IPS DF 6.9 (cell line): ENCODE data around the gene RRH.
A peak's percentile ranks its signal among the peaks of the same experiment; 100 is the strongest.

Experiments
- DNase-seq: peaks from one replicate; pipeline ENCODE4 v3.0.0-alpha.2; 2013; ENCODE audit warnings: low read depth, low spot score
- H3K27ac ChIP-seq: one replicate; pipeline ENCODE4 v1.5.1; 2013; ENCODE audit warnings: low read length, control low read depth
- H3K27me3 ChIP-seq: 2 replicates; pipeline ENCODE4 v1.6.1; 2013; ENCODE audit warnings: mild to moderate bottlenecking, low read length; ENCODE audit not compliant: control insufficient read depth, insufficient read depth
- H3K36me3 ChIP-seq: 2 replicates; pipeline ENCODE4 v1.6.1; 2013; ENCODE audit warnings: low read length; ENCODE audit not compliant: control insufficient read depth, insufficient read depth
- H3K4me1 ChIP-seq: 2 replicates; pipeline ENCODE4 v1.6.1; 2013; ENCODE audit warnings: low read length; ENCODE audit not compliant: control insufficient read depth, insufficient read depth
- H3K4me3 ChIP-seq: 2 replicates; pipeline ENCODE4 v1.5.1; 2013; ENCODE audit warnings: mild to moderate bottlenecking, low read length
- H3K9me3 ChIP-seq: 2 replicates; pipeline ENCODE4 v1.6.1; 2013; ENCODE audit warnings: low read length, inconsistent platforms; ENCODE audit not compliant: control insufficient read depth, insufficient read depth
- WGBS: extraction: QIAGEN DNeasy Blood & Tissue Kit; methylation state at CpG from one replicate; pipeline ENCODE4 v1.1.7; 2013; ENCODE audit warnings: mixed read lengths, missing lambda C conversion rate; ENCODE audit not compliant: insufficient read length, insufficient coverage; 5-methylcytosine and 5-hydroxymethylcytosine counted together

Gene RRH

DNA sequence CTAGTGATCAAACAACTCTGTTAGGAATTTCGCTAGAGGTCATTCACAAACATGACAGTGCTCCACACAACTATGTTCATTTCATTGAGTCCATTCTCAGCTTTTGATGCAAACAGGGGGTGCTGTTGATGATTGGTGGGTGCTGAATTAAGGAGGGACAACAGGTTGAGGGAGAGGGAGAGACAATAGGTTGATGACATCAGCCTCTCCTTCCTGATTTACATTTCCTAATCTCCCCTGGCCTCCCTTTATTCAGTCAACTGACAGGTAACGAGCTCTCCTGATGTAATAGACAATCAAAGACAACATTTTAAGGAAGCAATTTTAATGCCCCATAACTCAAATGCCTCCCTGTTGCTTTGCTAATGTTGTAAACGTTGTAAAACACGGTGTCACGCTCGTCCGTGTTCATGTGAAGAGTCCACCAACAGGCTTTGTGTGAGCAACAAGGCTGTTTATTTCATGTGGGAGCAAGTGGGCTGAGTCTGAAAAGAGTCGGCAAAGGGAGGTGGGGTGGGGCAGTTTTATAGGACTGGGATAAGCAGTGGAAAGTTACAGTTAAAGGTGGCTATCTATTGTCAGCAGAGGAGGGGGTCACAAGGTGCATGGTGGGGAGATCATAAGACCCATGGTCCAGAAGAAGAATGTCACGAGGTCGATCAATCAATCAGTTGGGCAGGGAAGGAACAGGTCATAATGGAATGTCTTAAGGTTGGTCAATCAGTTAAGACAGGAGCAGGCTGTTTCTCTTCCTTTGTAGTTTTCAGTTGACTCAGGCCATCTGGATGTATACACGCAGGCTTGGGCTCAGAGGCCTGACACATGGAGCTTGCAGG is 17.0 kb upstream of the RRH start:
- H3K27ac ChIP-seq: no peak overlapping the region
- no CpG with 5 or more reads among the region's 11 CpGs for WGBS
- no peak for DNase-seq

DNA sequence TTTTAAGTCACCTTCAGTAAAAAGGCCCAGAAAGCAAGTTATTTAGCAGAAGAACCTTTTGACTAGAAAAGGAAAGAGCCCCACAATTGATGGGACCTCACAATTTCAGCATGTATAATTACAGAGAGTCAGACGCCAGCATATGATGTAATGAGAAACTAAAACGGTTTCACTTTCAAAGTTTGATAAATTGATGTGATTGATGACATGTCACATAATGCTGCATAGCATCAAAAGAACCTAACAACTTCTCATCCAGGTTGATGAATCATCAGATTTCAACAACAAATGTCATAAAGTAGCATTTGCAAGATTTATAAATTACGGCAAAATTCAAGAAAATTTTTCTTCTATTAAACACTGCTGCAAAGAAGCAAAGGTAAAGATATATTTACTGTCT is 16.1 kb upstream of the RRH start:
- H3K4me3 ChIP-seq: no peak overlapping the region
- no peaks in the 10 kb centered on the region for H3K27me3 ChIP-seq
- H3K9me3 ChIP-seq: no peaks in the 10 kb centered on the region
- H3K36me3 ChIP-seq: no peaks in the 10 kb centered on the region
- no peak for DNase-seq
- WGBS: no CpG with 5 or more reads among the region's 3 CpGs
- no peak overlapping the region for H3K27ac ChIP-seq
- H3K4me1 ChIP-seq: peaks cover 5% of the 10 kb centered on the region; the same call in 1 of the 2 replicates

More for the DNA sequence above, 17.0 kb upstream of the RRH start:
- Histone ChIP-seq H3K4me1 (peaks cover 5% of the 10 kb centered on the region; the same call in 1 of the 2 replicates), H3K4me3 (no peak overlapping the region), H3K27me3 (no peaks in the 10 kb centered on the region), H3K36me3 (no peaks in the 10 kb centered on the region), H3K9me3 (no peaks in the 10 kb centered on the region)

DNA sequence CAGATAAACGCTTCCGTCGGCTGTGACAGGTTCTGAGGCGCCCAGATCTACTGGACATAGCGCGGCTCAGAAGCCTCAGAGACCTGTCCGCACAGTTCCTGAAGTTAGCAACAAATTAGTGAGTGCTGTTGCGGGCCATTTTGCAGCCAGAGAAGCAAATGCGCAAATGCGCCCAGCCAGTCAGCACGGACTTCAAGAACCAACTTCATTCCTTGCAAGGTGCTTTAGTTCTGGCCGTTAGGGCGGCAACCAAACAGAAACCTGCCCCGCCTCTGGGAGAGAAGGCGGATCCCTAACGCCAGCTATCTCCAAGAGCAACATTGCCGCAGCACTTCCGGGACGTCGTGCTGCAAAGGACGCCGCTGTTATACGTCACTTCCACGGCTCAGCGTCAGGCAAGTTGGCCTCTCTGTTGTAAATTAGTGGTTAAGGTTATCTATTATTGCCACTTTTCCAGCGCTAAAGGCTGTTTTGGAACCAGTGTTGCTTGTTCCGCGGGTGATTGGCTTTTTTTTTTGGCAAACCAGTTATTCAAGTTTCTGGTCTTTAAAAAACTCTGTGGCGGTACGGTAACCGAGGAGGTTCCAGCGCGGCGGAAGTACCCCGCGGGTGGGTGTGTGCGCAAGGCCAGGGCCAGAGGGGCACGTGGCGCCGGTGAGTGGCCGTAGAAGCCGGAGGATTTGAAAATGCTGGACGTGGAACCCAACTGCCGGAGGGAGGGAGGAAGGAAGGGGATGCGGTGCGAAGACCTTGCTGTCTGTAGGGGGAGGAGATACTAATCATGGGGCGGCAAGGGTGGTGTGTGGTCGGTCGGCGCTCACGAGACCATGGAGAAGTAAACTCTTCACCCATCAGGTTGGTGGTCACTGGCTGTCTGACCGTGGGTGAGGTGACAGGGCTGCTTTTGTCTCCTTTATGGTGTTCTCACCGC is 12.4 kb upstream of the RRH start, which contains the start of gene GAR1:
TSS of gene GAR1 (plus strand) at position 612 of the 931 bp plus-strand sequence. CDS start 403 bp downstream, outside the sequence.
- H3K4me3 ChIP-seq: peak within 1 kb of the TSS; percentile 92
- peak; percentile 92 for DNase-seq
- H3K36me3 ChIP-seq: peaks cover 3% of the 10 kb centered on the region; the same call in 1 of the 2 replicates
- H3K27me3 ChIP-seq: no peaks in the 10 kb centered on the region
- no peak within 1 kb of the TSS for H3K27ac ChIP-seq
- peaks cover 4% of the 10 kb centered on the region; the same call in 1 of the 2 replicates for H3K4me1 ChIP-seq
- no peaks in the 10 kb centered on the region for H3K9me3 ChIP-seq
- WGBS: no CpG with 5 or more reads among the region's 53 CpGs

DNA sequence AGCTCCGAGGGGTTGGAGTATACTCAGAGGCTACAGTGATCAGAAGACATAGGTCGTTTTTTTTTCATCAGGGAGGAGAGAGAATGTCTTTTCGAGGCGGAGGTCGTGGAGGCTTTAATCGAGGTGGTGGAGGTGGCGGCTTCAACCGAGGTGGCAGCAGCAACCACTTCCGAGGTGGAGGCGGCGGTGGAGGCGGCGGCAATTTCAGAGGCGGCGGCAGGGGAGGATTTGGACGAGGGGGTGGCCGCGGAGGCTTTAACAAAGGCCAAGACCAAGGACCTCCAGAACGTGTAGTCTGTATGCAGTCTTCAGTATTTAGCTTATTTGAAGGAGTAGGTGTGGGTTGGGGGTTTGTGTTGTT is 11.7 kb upstream of the RRH start:
- H3K4me3 ChIP-seq: peak overlapping the region; percentile 92
- no peaks in the 10 kb centered on the region for H3K9me3 ChIP-seq
- WGBS: no CpG with 5 or more reads among the region's 19 CpGs
- H3K27me3 ChIP-seq: no peaks in the 10 kb centered on the region
- no peak for DNase-seq
- no peaks in the 10 kb centered on the region for H3K4me1 ChIP-seq
- H3K27ac ChIP-seq: no peak overlapping the region
- H3K36me3 ChIP-seq: peaks cover 3% of the 10 kb centered on the region; the same call in 1 of the 2 replicates

DNA sequence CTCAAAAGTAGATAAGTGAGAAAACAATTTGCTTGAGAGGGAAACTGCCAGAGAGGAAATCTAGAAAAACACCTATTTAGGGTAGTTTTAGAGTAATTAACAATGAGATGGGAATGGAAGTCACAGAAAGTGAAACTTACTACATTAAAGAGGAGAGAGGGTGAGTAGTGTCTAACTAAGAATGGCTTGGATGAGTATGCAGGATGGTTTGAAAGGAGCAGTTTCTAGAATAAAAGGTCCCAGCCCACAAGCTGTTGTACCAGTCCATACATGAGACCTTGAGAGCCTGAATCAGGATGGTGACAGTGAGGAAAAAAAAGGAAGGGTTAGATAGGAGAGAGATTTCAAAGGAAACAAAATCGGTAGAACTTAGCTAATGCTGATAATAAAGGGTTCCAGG is 10.9 kb upstream of the RRH start:
- no CpG with 5 or more reads among the region's 1 CpG for WGBS
- DNase-seq: no peak
- Histone ChIP-seq H3K36me3 (peaks cover 3% of the 10 kb centered on the region; the same call in 1 of the 2 replicates), H3K4me1 (no peaks in the 10 kb centered on the region), H3K4me3 (no peak overlapping the region), H3K9me3 (no peaks in the 10 kb centered on the region), H3K27me3 (no peaks in the 10 kb centered on the region), H3K27ac (no peak overlapping the region)

DNA sequence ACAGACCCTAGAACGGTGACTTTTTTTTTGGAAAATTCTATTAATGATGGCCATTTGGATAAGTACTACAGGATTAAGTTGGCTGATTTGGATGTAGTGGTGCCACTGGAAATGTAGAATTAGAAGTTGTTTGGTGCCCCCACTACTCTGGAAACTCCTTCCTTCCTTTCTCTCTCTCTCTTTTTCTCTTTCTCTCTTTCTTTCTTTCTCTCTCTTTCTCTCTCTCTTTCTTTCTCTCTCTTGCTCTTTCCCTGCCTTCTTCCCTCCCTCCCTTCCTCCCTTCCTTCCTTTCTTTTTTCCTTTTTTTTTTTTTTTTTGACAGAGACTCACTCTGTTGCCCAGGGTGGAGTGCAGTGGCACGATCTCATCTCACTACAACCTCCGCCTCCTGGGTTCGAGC is 9.5 kb upstream of the RRH start:
- DNase-seq: no peak
- Histone ChIP-seq H3K36me3 (peaks cover 5% of the 10 kb centered on the region; the same call in 1 of the 2 replicates), H3K4me1 (no peaks in the 10 kb centered on the region), H3K27me3 (no peaks in the 10 kb centered on the region), H3K9me3 (no peaks in the 10 kb centered on the region), H3K4me3 (no peak overlapping the region), H3K27ac (no peak overlapping the region)
- WGBS: no CpG with 5 or more reads among the region's 4 CpGs

DNA sequence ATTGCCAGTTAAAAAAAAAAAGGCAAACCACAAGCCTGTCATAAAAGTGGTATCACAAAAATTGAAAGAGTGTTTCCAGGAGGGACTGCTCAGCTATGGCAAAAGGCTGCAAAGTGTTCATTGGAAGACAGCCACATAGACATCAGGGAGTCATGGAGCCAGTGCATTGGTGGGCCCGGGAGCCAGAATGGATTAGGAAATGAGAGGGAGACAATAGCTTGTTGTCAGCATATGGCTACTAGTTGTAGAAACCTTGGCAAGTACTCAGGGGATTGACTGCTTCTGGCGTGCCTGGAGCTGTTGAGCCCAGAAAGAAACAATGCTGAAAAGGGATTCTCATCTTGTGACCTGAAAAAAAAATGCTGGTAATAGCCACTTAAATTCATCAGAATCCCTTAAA is 7.2 kb upstream of the RRH start:
- Histone ChIP-seq H3K4me1 (no peaks in the 10 kb centered on the region), H3K9me3 (no peaks in the 10 kb centered on the region), H3K27ac (no peak overlapping the region), H3K36me3 (peaks cover 5% of the 10 kb centered on the region; the same call in 1 of the 2 replicates), H3K4me3 (no peak overlapping the region), H3K27me3 (no peaks in the 10 kb centered on the region)
- DNase-seq: no peak
- no CpG with 5 or more reads among the region's 2 CpGs for WGBS

DNA sequence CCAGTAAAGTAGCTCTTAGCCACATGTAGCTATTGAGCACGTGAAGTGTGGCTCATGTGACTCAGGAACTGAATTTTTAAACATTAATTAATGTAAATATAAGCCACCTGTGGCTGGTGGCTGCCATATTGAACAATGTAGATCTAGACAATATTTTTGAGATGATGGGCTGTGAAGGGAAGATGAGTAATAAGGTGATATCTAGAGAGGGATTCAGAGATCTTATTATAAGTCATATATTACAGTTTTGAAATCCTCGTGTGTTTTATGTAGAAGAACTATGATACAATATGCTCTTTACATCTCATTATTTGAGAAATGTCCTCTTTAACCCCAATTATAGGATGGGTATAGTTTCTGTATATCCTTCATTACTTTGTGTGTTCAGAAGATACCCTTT is 6.6 kb upstream of the RRH start:
- no CpG with 5 or more reads among the region's 2 CpGs for WGBS
- Histone ChIP-seq H3K27ac (no peak overlapping the region), H3K4me3 (no peak overlapping the region), H3K36me3 (peaks cover 5% of the 10 kb centered on the region; the same call in 1 of the 2 replicates), H3K27me3 (no peaks in the 10 kb centered on the region), H3K9me3 (no peaks in the 10 kb centered on the region), H3K4me1 (no peaks in the 10 kb centered on the region)
- DNase-seq: no peak

DNA sequence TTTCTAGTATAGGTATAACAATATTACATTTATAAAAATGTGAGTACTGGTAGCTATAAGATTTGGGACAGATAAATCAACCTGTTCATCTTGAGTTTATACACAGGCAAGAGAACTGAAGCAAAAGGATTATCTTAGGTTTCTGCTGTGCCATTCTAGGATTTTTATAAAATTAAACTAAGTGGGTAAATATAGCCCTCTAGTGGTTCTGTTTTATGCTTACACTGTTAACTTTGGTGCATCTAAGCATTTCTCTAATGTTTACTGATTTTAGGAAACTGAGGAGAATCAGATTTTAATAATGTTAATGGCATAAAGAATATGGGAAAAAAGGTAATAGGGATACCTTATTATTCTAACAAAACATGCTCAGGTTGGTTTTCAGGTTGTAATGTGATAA is 1.1 kb upstream of the RRH start:
- no peaks in the 10 kb centered on the region for H3K9me3 ChIP-seq
- H3K36me3 ChIP-seq: 0 out of 2 replicates have a peak, but pooled peaks cover 2% of the 10 kb centered on the region
- H3K27me3 ChIP-seq: no peaks in the 10 kb centered on the region
- no peaks in the 10 kb centered on the region for H3K4me1 ChIP-seq
- no peak overlapping the region for H3K4me3 ChIP-seq
- H3K27ac ChIP-seq: no peak overlapping the region
- no peak for DNase-seq

DNA sequence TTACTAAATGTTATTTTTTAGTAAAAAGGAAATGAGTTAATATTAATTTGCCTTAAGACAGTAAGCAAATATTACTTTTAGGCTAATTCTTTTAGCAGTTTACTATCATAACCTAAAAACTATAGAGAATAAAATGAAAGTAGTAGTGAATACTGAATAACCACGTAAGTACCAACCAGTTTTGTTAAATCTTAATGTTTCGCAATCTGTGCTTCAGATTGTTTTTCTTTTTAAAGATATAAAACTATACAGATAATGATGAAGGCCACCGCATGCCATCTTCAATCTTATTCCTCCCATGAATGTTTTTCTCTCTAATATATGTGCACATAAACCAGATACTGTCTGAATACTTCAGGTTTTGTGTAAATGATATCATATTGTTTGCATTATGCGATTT is 6.0 kb downstream of the RRH start:
- no peaks in the 10 kb centered on the region for H3K27me3 ChIP-seq
- DNase-seq: no peak
- no peaks in the 10 kb centered on the region for H3K36me3 ChIP-seq
- no peaks in the 10 kb centered on the region for H3K4me1 ChIP-seq
- no peak overlapping the region for H3K4me3 ChIP-seq
- H3K27ac ChIP-seq: no peak overlapping the region
- no peaks in the 10 kb centered on the region for H3K9me3 ChIP-seq
- no CpG with 5 or more reads among the region's 4 CpGs for WGBS
